Keratinocyte (primary cell): ENCODE measurements around the gene VILL. TPM values are rescaled to one million over a fixed set of nuclear protein-coding genes. Genes with fewer than 3 reads are reported as not detected.
"Not testable (repeated sequence)": the region's sequence is repeated elsewhere in the genome, so short reads cannot be mapped to it uniquely, and the experiment has no call there.

Experiments
- DNase-seq: peaks from one replicate; pipeline ENCODE4 v3.0.0-alpha.2; 2011; ENCODE audit warnings: low read depth, missing footprints, low spot score
- FAIRE-seq: peaks from 2 replicates; lab custom pipeline; 2011; peaks lifted over from hg19 to GRCh38; lab: Jason Lieb, UNC
- H2AFZ ChIP-seq: 2 replicates; pipeline ENCODE4 v1.6.0; 2012; ENCODE audit warnings: low read length, control low read depth, inconsistent platforms; ENCODE audit not compliant: control insufficient read depth
- H3K27ac ChIP-seq: 2 replicates; pipeline ENCODE4 v1.5.1; 2011; ENCODE audit warnings: low read length; ENCODE audit not compliant: control insufficient read depth, insufficient read depth
- H3K27me3 ChIP-seq: 3 replicates; pipeline ENCODE4 v1.6.0; 2011; ENCODE audit warnings: low read length; ENCODE audit not compliant: control insufficient read depth, insufficient read depth; ENCODE audit errors: extremely low read depth
- H3K36me3 ChIP-seq, 2 experiments: 2 replicates in 1 of 2; 3 replicates in 1 of 2; pipeline ENCODE4 v1.5.1; 2011; ENCODE audit warnings: low read length in 2 of 2, mild to moderate bottlenecking in 1 of 2; ENCODE audit not compliant: control insufficient read depth in 2 of 2, insufficient read depth in 2 of 2; ENCODE audit errors: extremely low read depth in 1 of 2
- H3K4me1 ChIP-seq: 3 replicates; pipeline ENCODE4 v1.5.1; 2011; ENCODE audit warnings: low read length; ENCODE audit not compliant: control insufficient read depth, insufficient read depth; ENCODE audit errors: extremely low read depth
- H3K4me2 ChIP-seq: 3 replicates; pipeline ENCODE4 v1.6.0; 2011; ENCODE audit warnings: low read depth, low read length; ENCODE audit not compliant: control insufficient read depth, insufficient read depth; ENCODE audit errors: extremely low read depth
- H3K4me3 ChIP-seq, 3 experiments: fragments of 200-600 bp in 1 of 3; sonication (generic) in 1 of 3; 2 replicates in 2 of 3; 3 replicates in 1 of 3; pipeline ENCODE4 v1.5.1; 2011 to 2016; ENCODE audit warnings: low read length in 3 of 3, mild to moderate bottlenecking in 3 of 3, control low read depth in 2 of 3, inconsistent platforms in 1 of 3, low read depth in 1 of 3, mixed read lengths in 1 of 3, mixed run types in 1 of 3, moderate library complexity in 1 of 3; ENCODE audit not compliant: control insufficient read depth in 2 of 3, insufficient read depth in 2 of 3; ENCODE audit errors: extremely low read depth in 1 of 3
- H3K79me2 ChIP-seq: 2 replicates; pipeline ENCODE4 v1.6.0; 2012; ENCODE audit warnings: low read length; ENCODE audit not compliant: control insufficient read depth, insufficient read depth
- H3K9ac ChIP-seq: 3 replicates; pipeline ENCODE4 v1.6.0; 2011; ENCODE audit warnings: low read length; ENCODE audit not compliant: control insufficient read depth, insufficient read depth; ENCODE audit errors: extremely low read depth
- H3K9me1 ChIP-seq: 3 replicates; pipeline ENCODE4 v1.6.0; 2011; ENCODE audit warnings: low read length; ENCODE audit not compliant: control insufficient read depth, insufficient read depth; ENCODE audit errors: extremely low read depth
- H3K9me3 ChIP-seq: 2 replicates; pipeline ENCODE4 v1.5.1; 2012; ENCODE audit warnings: low read depth, low read length; ENCODE audit not compliant: control insufficient read depth
- H4K20me1 ChIP-seq: 3 replicates; pipeline ENCODE4 v1.6.0; 2011; ENCODE audit warnings: low read length; ENCODE audit not compliant: control insufficient read depth, insufficient read depth; ENCODE audit errors: extremely low read depth
- CTCF ChIP-seq, 3 experiments: IDR thresholded peaks in 1 of 3; conservative IDR thresholded peaks in 1 of 3; optimal IDR thresholded peaks in 1 of 3; 2 replicates in 2 of 3; 3 replicates in 1 of 3; pipeline versions ENCODE3 to v1.5.1; 2011; ENCODE audit warnings: low read length in 3 of 3, mild to moderate bottlenecking in 3 of 3, moderate library complexity in 2 of 3, control low read depth in 1 of 3, inconsistent platforms in 1 of 3; ENCODE audit not compliant: insufficient read depth in 2 of 3; ENCODE audit errors: extremely low read depth in 1 of 3
- EZH2 ChIP-seq: IDR thresholded peaks from one replicate; pipeline ENCODE4 v1.6.1; 2012; ENCODE audit warnings: inconsistent platforms, mild to moderate bottlenecking, low read length, moderate library complexity
- dilution Hi-C: fragments of 300-500 bp; cut with MboI; formaldehyde crosslinking; loops from one replicate; pipeline ENCODE4 v1.7.0; 2020; ENCODE audit warnings: low sequenced_read_pairs; ENCODE audit not compliant: extremely low pct_ligation_motif_present
- polyA plus RNA-seq, 5 experiments: library from polyadenylated mRNA; depleted of rRNA in 3 of 5; stranded (reverse) in 3 of 5; stranded (forward) in 1 of 5; unstranded in 1 of 5; fragments of >200 nt; gene quantifications; 1 replicate in 1 of 5; 2 replicates in 3 of 5; 3 replicates in 1 of 5; pipeline versions ENCODE4 v1.2.1 to v1.2.3, GENCODE V29; 2011 to 2012; ENCODE audit warnings: missing spikeins in 2 of 5, low read depth in 1 of 5, low replicate concordance in 1 of 5

The VILL gene
- polyA plus RNA-seq, 1 donor (not counting 4 experiments of a cell fraction or from before 2014, with no cell fraction given) = 2.1 TPM

GRCh38 chr3:37987315-37987697, 3.3 kb upstream of the VILL start:
- no peaks in the 10 kb centered on the region for H3K9me1 ChIP-seq
- no peak overlapping the region for H3K27ac ChIP-seq
- H4K20me1 ChIP-seq = no peaks in the 10 kb centered on the region
- H2AFZ ChIP-seq = no peak overlapping the region
- no peaks in the 10 kb centered on the region for H3K9me3 ChIP-seq
- no peak overlapping the region for H3K4me3 ChIP-seq
- dilution Hi-C loops = no loop called here
- H3K4me2 ChIP-seq = no peak overlapping the region
- H3K4me1 ChIP-seq = peaks cover 9% of the 10 kb centered on the region
- H3K9ac ChIP-seq = no peak overlapping the region
- no peak for DNase-seq
- no peaks in the 10 kb centered on the region for H3K27me3 ChIP-seq
- TF ChIP-seq CTCF (optimal IDR thresholded peaks at IDR 0.05 in 1 of 3, IDR thresholded peaks at IDR 0.05 in 1 of 3, conservative IDR thresholded peaks at IDR 0.05 in 1 of 3; ENCODE audit: extremely low read depth in 1 of 3, insufficient read depth in 2 of 3, low read length in 3 of 3) (no peak), EZH2 (no peak)
- no peaks in the 10 kb centered on the region for H3K79me2 ChIP-seq
- FAIRE-seq = no peak
- H3K36me3 ChIP-seq = peaks cover 0 to 5% of the 10 kb centered on the region in 2 experiments

- no peaks in the 10 kb centered on the region for H3K79me2 ChIP-seq
- peaks cover 0 to 5% of the 10 kb centered on the region in 2 experiments for H3K36me3 ChIP-seq
- no peak for DNase-seq
- no peaks in the 10 kb centered on the region for H3K9me1 ChIP-seq
- H3K9ac ChIP-seq = no peak overlapping the region
- no peaks in the 10 kb centered on the region for H3K9me3 ChIP-seq
- H3K4me2 ChIP-seq = no peak overlapping the region
- H3K27me3 ChIP-seq = no peaks in the 10 kb centered on the region
- FAIRE-seq = no peak
- no peaks in the 10 kb centered on the region for H4K20me1 ChIP-seq
- H2AFZ ChIP-seq = no peak overlapping the region
- dilution Hi-C loops = no loop called here
- peaks cover 14% of the 10 kb centered on the region for H3K4me1 ChIP-seq
- H3K27ac ChIP-seq = no peak overlapping the region
- no peak for TF ChIP-seq EZH2
- TF ChIP-seq CTCF (optimal IDR thresholded peaks at IDR 0.05 in 1 of 3, IDR thresholded peaks at IDR 0.05 in 1 of 3, conservative IDR thresholded peaks at IDR 0.05 in 1 of 3; ENCODE audit: extremely low read depth in 1 of 3, insufficient read depth in 2 of 3, low read length in 3 of 3) = no peak
- no peak overlapping the region for H3K4me3 ChIP-seq
These were observed 2.8 kb upstream of the VILL start for GRCh38 chr3:37987751-37988179.

- H3K79me2 ChIP-seq, H3K4me2 ChIP-seq, H3K4me3 ChIP-seq, FAIRE-seq, H2AFZ ChIP-seq, H4K20me1 ChIP-seq, H3K9me1 ChIP-seq, H3K9ac ChIP-seq, H3K27ac ChIP-seq, dilution Hi-C loops, H3K9me3 ChIP-seq, H3K27me3 ChIP-seq, H3K36me3 ChIP-seq, DNase-seq: not testable (repeated sequence)
- H3K4me1 ChIP-seq = peaks cover 20% of the 10 kb centered on the region
These were observed 2.2 kb upstream of the VILL start for GRCh38 chr3:37988376-37988775.
